HepG2 (cell line): ENCODE measurements around the gene SRC. TPM values are rescaled to one million over a fixed set of nuclear protein-coding genes. Genes with fewer than 3 reads are reported as not detected.

Experiments
- ATAC-seq: fragments of 200-7000 bp; cut with Tn5 transposase; 3 replicates; pipeline ENCODE4 v1.9.1; 2020; ENCODE audit warnings: mild to moderate bottlenecking, moderate library complexity
- BruUV-seq: library from RNA; stranded (reverse); fragments of 400-500 nt; replicated peaks from 2 replicates; lab custom pipeline; 2021; lab: Mats Ljungman, UMichigan
- CTCF ChIA-PET: fragments of 300-600 bp; formaldehyde crosslinking; extraction: SDS; loops from one replicate; lab custom pipeline; 2021; ENCODE audit warnings: low total read pairs, inconsistent platforms, low intra/inter-chr PET ratio; lab: Yijun Ruan, JAX
- POLR2A ChIA-PET: fragments of 350-600 bp; sonication (Branson Sonifier 250); formaldehyde crosslinking; loops from one replicate; lab custom pipeline; 2020; ENCODE audit warnings: antibody characterized with exemption, inconsistent platforms; lab: Yijun Ruan, JAX
- DNase-seq: peaks from one replicate; pipeline ENCODE4 v3.0.0-alpha.2; 2015; ENCODE audit warnings: low spot score
- FAIRE-seq: peaks from 3 replicates; lab custom pipeline; 2011; peaks lifted over from hg19 to GRCh38; lab: Jason Lieb, UNC
- H2AFZ ChIP-seq: one replicate; pipeline ENCODE4 v1.6.1; 2011; ENCODE audit warnings: low read length, inconsistent platforms
- H3K27ac ChIP-seq: fragments of 300-600 bp; 3 replicates; pipeline ENCODE4 v1.8.0; 2011; ENCODE audit warnings: mixed run types, mild to moderate bottlenecking, mixed read lengths, low read length, inconsistent platforms; ENCODE audit not compliant: insufficient read depth; ENCODE audit errors: extremely low read length
- H3K27me3 ChIP-seq, 2 experiments: fragments of 200-600 bp in 1 of 2; 2 replicates in 1 of 2; 3 replicates in 1 of 2; pipeline versions ENCODE4 v1.6.0 to v1.8.0; 2011; ENCODE audit warnings: low read length in 2 of 2, mild to moderate bottlenecking in 2 of 2, moderate library complexity in 2 of 2, inconsistent platforms in 1 of 2; ENCODE audit not compliant: insufficient read depth in 2 of 2, control insufficient read depth in 1 of 2
- H3K36me3 ChIP-seq, 2 experiments: fragments of 200-600 bp in 1 of 2; replicated peaks in 1 of 2; 2 replicates in 1 of 2; 3 replicates in 1 of 2; pipeline versions ENCODE4 v1.5.1 to v1.8.0; 2011; ENCODE audit warnings: low read length in 2 of 2, inconsistent platforms in 1 of 2; ENCODE audit not compliant: insufficient read depth in 2 of 2, control insufficient read depth in 1 of 2
- H3K4me1 ChIP-seq: 2 replicates; pipeline ENCODE4 v1.5.1; 2012; ENCODE audit warnings: low read length, inconsistent platforms; ENCODE audit not compliant: insufficient read depth
- H3K4me2 ChIP-seq: 2 replicates; pipeline ENCODE4 v1.6.0; 2011; ENCODE audit warnings: low read depth, low read length, inconsistent platforms
- H3K4me3 ChIP-seq, 3 experiments: fragments of 200-600 bp in 1 of 3; sonication (generic), shearing (Covaris generic) in 1 of 3; replicated peaks in 1 of 3; 2 replicates each; pipeline ENCODE4 v1.5.1; 2011 to 2016; ENCODE audit warnings: low read length in 3 of 3, inconsistent platforms in 2 of 3, low read depth in 2 of 3, mild to moderate bottlenecking in 2 of 3, control low read depth in 1 of 3, mixed read lengths in 1 of 3; ENCODE audit not compliant: insufficient read depth in 1 of 3
- H3K79me2 ChIP-seq: one replicate; pipeline ENCODE4 v1.6.1; 2011; ENCODE audit warnings: low read length, inconsistent platforms; ENCODE audit not compliant: insufficient read depth
- H3K9ac ChIP-seq: 2 replicates; pipeline ENCODE4 v1.6.0; 2011; ENCODE audit warnings: mild to moderate bottlenecking, low read depth, low read length, inconsistent platforms; ENCODE audit not compliant: insufficient read depth
- H3K9me3 ChIP-seq: 2 replicates; pipeline ENCODE4 v1.5.1; 2012; ENCODE audit warnings: mild to moderate bottlenecking, low read length
- H4K20me1 ChIP-seq: 2 replicates; pipeline ENCODE4 v1.6.0; 2011; ENCODE audit warnings: inconsistent platforms, mild to moderate bottlenecking, low read length, moderate library complexity; ENCODE audit not compliant: insufficient read depth
- ATF7 ChIP-seq, 2 experiments: fragments of 450-650 bp in 1 of 2; sonication (generic) in 1 of 2; formaldehyde crosslinking in 1 of 2; IDR thresholded peaks; 2 replicates each; pipeline versions ENCODE4 v1.4.0 to v1.6.1; 2016 to 2020; ENCODE audit warnings: antibody characterized with exemption in 1 of 2, mild to moderate bottlenecking in 1 of 2, missing genetic modification reagents in 1 of 2
- GZF1 ChIP-seq: sonication (generic); formaldehyde crosslinking; IDR thresholded peaks from 2 replicates; pipeline ENCODE4 v1.5.1; 2020; ENCODE audit warnings: mild to moderate bottlenecking, missing genetic modification reagents
- KLF11 ChIP-seq: IDR thresholded peaks from 2 replicates; pipeline ENCODE4 v1.6.1; 2016; ENCODE audit warnings: missing compliant biosample characterization
- MTERF4 ChIP-seq: sonication (generic); formaldehyde crosslinking; IDR thresholded peaks from 2 replicates; pipeline ENCODE4 v1.8.0; 2023; ENCODE audit warnings: mild to moderate bottlenecking, missing genetic modification reagents
- NCOA1 ChIP-seq: sonication (generic); formaldehyde crosslinking; IDR thresholded peaks from 2 replicates; pipeline ENCODE4 v1.9.0; 2021; ENCODE audit warnings: missing genetic modification reagents
- NFE2L1 ChIP-seq: sonication (generic); formaldehyde crosslinking; IDR thresholded peaks from 2 replicates; pipeline ENCODE4 v1.4.0; 2020; ENCODE audit warnings: missing genetic modification reagents, mild to moderate bottlenecking, borderline replicate concordance
- NR2F6 ChIP-seq, 2 experiments: IDR thresholded peaks; 2 replicates each; pipeline ENCODE4 v1.6.1; 2016; ENCODE audit warnings: antibody characterized with exemption in 1 of 2, mild to moderate bottlenecking in 1 of 2
- YEATS2 ChIP-seq: sonication (generic); formaldehyde crosslinking; IDR thresholded peaks from 2 replicates; pipeline ENCODE4 v1.4.0; 2020; ENCODE audit warnings: missing genetic modification reagents, borderline replicate concordance
- ZBTB21 ChIP-seq: sonication (generic); formaldehyde crosslinking; IDR thresholded peaks from 2 replicates; pipeline ENCODE4 v1.4.0; 2020; ENCODE audit warnings: missing genetic modification reagents
- ZBTB8A ChIP-seq: sonication (generic); formaldehyde crosslinking; IDR thresholded peaks from 2 replicates; pipeline ENCODE4 v1.4.0; 2020; ENCODE audit warnings: mild to moderate bottlenecking, low read depth, missing genetic modification reagents, borderline replicate concordance
- WGBS: methylation state at CpG from one replicate; pipeline ENCODE4 v1.1.6; 2017; ENCODE audit warnings: low lambda C conversion rate; 5-methylcytosine and 5-hydroxymethylcytosine counted together
- in situ Hi-C: cut with HindIII; loops from 2 replicates; pipeline ENCODE4 v1.10.0; 2017; ENCODE audit warnings: low pct_unique_long_range_greater_than_20kb; ENCODE audit not compliant: extremely low pct_ligation_motif_present
- intact Hi-C: fragments of 100-400 bp; cut with micrococcal nuclease; formaldehyde crosslinking; loops from one replicate; pipeline ENCODE4 v1.10.0; 2022; ENCODE audit not compliant: unreplicated experiment
- polyA plus RNA-seq, 8 experiments: library from polyadenylated mRNA; depleted of rRNA in 3 of 8; stranded (reverse) in 7 of 8; unstranded in 1 of 8; fragments of >200 nt; fragmentation: Illumina TruSeq in 4 of 8; extraction: Trizol in 4 of 8; gene quantifications; 2 replicates each; pipeline versions ENCODE4 v1.2.1 to v1.2.3, GENCODE V29; 2011 to 2016; ENCODE audit warnings: low read depth in 4 of 8, missing spikeins in 1 of 8, mixed read lengths in 1 of 8; ENCODE audit not compliant: insufficient read depth in 1 of 8
- total RNA-seq, 5 experiments: library from RNA; depleted of rRNA; stranded (reverse); fragments of >200 nt; fragmentation: Illumina TruSeq; extraction: Trizol; gene quantifications; 2 replicates each; pipeline ENCODE4 v1.2.3, GENCODE V29; 2016; ENCODE audit warnings: low read depth in 1 of 5
- TF ChIP-seq, protein P1 (sequence below): sonication (generic); formaldehyde crosslinking; IDR thresholded peaks from 2 replicates; pipeline ENCODE4 v1.4.0; 2020; ENCODE audit warnings: missing genetic modification reagents
- TF ChIP-seq, protein P2 (sequence below): IDR thresholded peaks from 2 replicates; pipeline ENCODE4 v1.6.1; 2016; ENCODE audit warnings: low read depth, control low read depth
- TF ChIP-seq, protein P3 (sequence below): sonication (generic); formaldehyde crosslinking; IDR thresholded peaks from 2 replicates; pipeline ENCODE4 v1.8.0; 2022; ENCODE audit warnings: mild to moderate bottlenecking, missing genetic modification reagents, moderate library complexity

SRC gene
- total and polyA plus RNA-seq, 2 of the 13 experiments (the other 11 are each of a cell fraction or from before 2014, with no cell fraction given), result 54.7 to 192 TPM

- TF ChIP-seq ATF7 (IDR thresholded peaks at IDR 0.05) (0 out of 2 replicates have a peak, but pooled peaks have one; percentile 10), ATF7 (CRISPR knock-in tag; IDR thresholded peaks at IDR 0.05) (no peak), MTERF4 (no peak)
- TF ChIP-seq, protein P1, sequence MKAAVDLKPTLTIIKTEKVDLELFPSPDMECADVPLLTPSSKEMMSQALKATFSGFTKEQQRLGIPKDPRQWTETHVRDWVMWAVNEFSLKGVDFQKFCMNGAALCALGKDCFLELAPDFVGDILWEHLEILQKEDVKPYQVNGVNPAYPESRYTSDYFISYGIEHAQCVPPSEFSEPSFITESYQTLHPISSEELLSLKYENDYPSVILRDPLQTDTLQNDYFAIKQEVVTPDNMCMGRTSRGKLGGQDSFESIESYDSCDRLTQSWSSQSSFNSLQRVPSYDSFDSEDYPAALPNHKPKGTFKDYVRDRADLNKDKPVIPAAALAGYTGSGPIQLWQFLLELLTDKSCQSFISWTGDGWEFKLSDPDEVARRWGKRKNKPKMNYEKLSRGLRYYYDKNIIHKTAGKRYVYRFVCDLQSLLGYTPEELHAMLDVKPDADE, result no peak
These were observed 78.3 kb downstream of the SRC start (continued) for GRCh38 chr20:37424062-37424851.

GRCh38 chr20:37425103-37425625, 79.2 kb downstream of the SRC start:
- 39% methylated on average over 9 of the region's 9 CpGs for WGBS
- no peak for ATAC-seq
- H3K27me3 ChIP-seq, result peaks cover 10 to 92% of the 10 kb centered on the region in 2 experiments; a peak in 4 of 5 replicates

More at GRCh38 chr20:37425103-37425625, 79.2 kb downstream of the SRC start:
- ChIA-PET POLR2A (no interaction called here), CTCF (no interaction called here)
- Histone ChIP-seq H3K4me1 (peaks cover 6% of the 10 kb centered on the region), H2AFZ (no peak overlapping the region), H3K4me2 (no peak overlapping the region), H3K9me3 (no peaks in the 10 kb centered on the region), H3K27ac (no peak overlapping the region), H3K4me3 (no peak overlapping the region), H3K36me3 (no peaks in the 10 kb centered on the region), H3K9ac (no peak overlapping the region), H3K79me2 (no peaks in the 10 kb centered on the region), H4K20me1 (no peaks in the 10 kb centered on the region)
- in situ Hi-C loops, result no loop called here
- no TSS peak for BruUV-seq
- intact Hi-C loops, result no loop called here
- DNase-seq, result no peak
- no peak for TF ChIP-seq KLF11 (CRISPR knock-in tag)
- TF ChIP-seq, protein P2, sequence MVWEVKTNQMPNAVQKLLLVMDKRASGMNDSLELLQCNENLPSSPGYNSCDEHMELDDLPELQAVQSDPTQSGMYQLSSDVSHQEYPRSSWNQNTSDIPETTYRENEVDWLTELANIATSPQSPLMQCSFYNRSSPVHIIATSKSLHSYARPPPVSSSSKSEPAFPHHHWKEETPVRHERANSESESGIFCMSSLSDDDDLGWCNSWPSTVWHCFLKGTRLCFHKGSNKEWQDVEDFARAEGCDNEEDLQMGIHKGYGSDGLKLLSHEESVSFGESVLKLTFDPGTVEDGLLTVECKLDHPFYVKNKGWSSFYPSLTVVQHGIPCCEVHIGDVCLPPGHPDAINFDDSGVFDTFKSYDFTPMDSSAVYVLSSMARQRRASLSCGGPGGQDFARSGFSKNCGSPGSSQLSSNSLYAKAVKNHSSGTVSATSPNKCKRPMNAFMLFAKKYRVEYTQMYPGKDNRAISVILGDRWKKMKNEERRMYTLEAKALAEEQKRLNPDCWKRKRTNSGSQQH (CRISPR knock-in tag), result no peak
- no peak for TF ChIP-seq NR2F6 (IDR thresholded peaks at IDR 0.05)
- TF ChIP-seq NR2F6 (CRISPR knock-in tag; IDR thresholded peaks at IDR 0.05), result no peak
- no peak for TF ChIP-seq NFE2L1
- TF ChIP-seq YEATS2 (CRISPR knock-in tag), result no peak
- TF ChIP-seq, protein P3, sequence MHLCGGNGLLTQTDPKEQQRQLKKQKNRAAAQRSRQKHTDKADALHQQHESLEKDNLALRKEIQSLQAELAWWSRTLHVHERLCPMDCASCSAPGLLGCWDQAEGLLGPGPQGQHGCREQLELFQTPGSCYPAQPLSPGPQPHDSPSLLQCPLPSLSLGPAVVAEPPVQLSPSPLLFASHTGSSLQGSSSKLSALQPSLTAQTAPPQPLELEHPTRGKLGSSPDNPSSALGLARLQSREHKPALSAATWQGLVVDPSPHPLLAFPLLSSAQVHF, result no peak
- TF ChIP-seq ZBTB8A (CRISPR knock-in tag), result no peak
- no peak for TF ChIP-seq ZBTB21
- no peak for TF ChIP-seq NCOA1 (CRISPR knock-in tag)
- TF ChIP-seq GZF1, result no peak
- FAIRE-seq, result no peak
